Neuronal stem cell (in vitro differentiated cells): ENCODE results near the gene CABP2. TPM values are rescaled to one million over a fixed set of nuclear protein-coding genes. Genes with fewer than 3 reads are reported as not detected.

ENCODE experiments used
- DNase-seq: peaks from one replicate; pipeline ENCODE4 v3.0.0-alpha.2; 2013; ENCODE audit warnings: low spot score
- H2AFZ ChIP-seq: one replicate; pipeline ENCODE4 v1.6.1; 2013; ENCODE audit warnings: mild to moderate bottlenecking, low read length, inconsistent platforms
- H2AK5ac ChIP-seq: 2 replicates; pipeline ENCODE4 v1.6.1; 2013; ENCODE audit warnings: low read depth, mild to moderate bottlenecking, inconsistent platforms, low read length, moderate library complexity, mixed read lengths
- H2BK120ac ChIP-seq: 2 replicates; pipeline ENCODE4 v1.6.1; 2013; ENCODE audit warnings: low read depth, mild to moderate bottlenecking, inconsistent platforms, low read length, moderate library complexity, mixed read lengths
- H2BK12ac ChIP-seq: one replicate; pipeline ENCODE4 v1.6.1; 2013; ENCODE audit warnings: low read length, inconsistent platforms
- H2BK15ac ChIP-seq: 2 replicates; pipeline ENCODE4 v1.6.1; 2013; ENCODE audit warnings: mild to moderate bottlenecking, low read length, inconsistent platforms, mixed read lengths
- H2BK5ac ChIP-seq: one replicate; pipeline ENCODE4 v1.6.1; 2013; ENCODE audit warnings: inconsistent platforms, mild to moderate bottlenecking, low read length, moderate library complexity
- H3K14ac ChIP-seq: one replicate; pipeline ENCODE4 v1.6.1; 2013; ENCODE audit warnings: low read length, inconsistent platforms
- H3K18ac ChIP-seq: 2 replicates; pipeline ENCODE4 v1.6.1; 2013; ENCODE audit warnings: low read length, inconsistent platforms
- H3K23ac ChIP-seq: 2 replicates; pipeline ENCODE4 v1.6.1; 2013; ENCODE audit warnings: low read depth, mild to moderate bottlenecking, mixed read lengths, low read length, inconsistent platforms; ENCODE audit not compliant: poor library complexity
- H3K27ac ChIP-seq: replicated peaks from 3 replicates; pipeline ENCODE4 v1.5.1; 2013; ENCODE audit warnings: low read length, inconsistent platforms
- H3K27me3 ChIP-seq, 3 experiments: 2 replicates each; pipeline ENCODE4 v1.6.1; 2013; ENCODE audit warnings: low read length in 3 of 3, mild to moderate bottlenecking in 2 of 3, inconsistent platforms in 1 of 3, low read depth in 1 of 3, mixed read lengths in 1 of 3, moderate library complexity in 1 of 3; ENCODE audit not compliant: control insufficient read depth in 3 of 3, insufficient read depth in 3 of 3
- H3K36me3 ChIP-seq, 2 donors: replicated peaks in 1 of 2; 2 replicates each; pipeline ENCODE4 v1.6.1; 2013; ENCODE audit warnings: low read length in 2 of 2; ENCODE audit not compliant: control insufficient read depth in 2 of 2, insufficient read depth in 2 of 2
- H3K4ac ChIP-seq: 2 replicates; pipeline ENCODE4 v1.6.1; 2013; ENCODE audit warnings: inconsistent platforms, mild to moderate bottlenecking, low read length, moderate library complexity
- H3K4me1 ChIP-seq, 2 donors: 1 replicate in 1 of 2; 2 replicates in 1 of 2; pipeline ENCODE4 v1.6.1; 2013; ENCODE audit warnings: low read length in 2 of 2, low read depth in 1 of 2; ENCODE audit not compliant: control insufficient read depth in 2 of 2, insufficient read depth in 1 of 2
- H3K4me2 ChIP-seq: one replicate; pipeline ENCODE4 v1.6.1; 2013; ENCODE audit warnings: mild to moderate bottlenecking, low read length, inconsistent platforms; ENCODE audit not compliant: insufficient read depth, poor library complexity, severe bottlenecking
- H3K4me3 ChIP-seq, 2 donors: 2 replicates each; pipeline ENCODE4 v1.5.1; 2013; ENCODE audit warnings: low read length in 2 of 2, mild to moderate bottlenecking in 2 of 2, inconsistent platforms in 1 of 2, moderate library complexity in 1 of 2
- H3K79me1 ChIP-seq: one replicate; pipeline ENCODE4 v1.6.1; 2013; ENCODE audit warnings: low read depth, mild to moderate bottlenecking, inconsistent platforms, low read length, moderate library complexity
- H3K9ac ChIP-seq: one replicate; pipeline ENCODE4 v1.6.1; 2013; ENCODE audit warnings: mild to moderate bottlenecking, low read depth, low read length, inconsistent platforms; ENCODE audit not compliant: poor library complexity
- H3K9me3 ChIP-seq, 2 donors: replicated peaks in 1 of 2; 2 replicates each; pipeline versions ENCODE3 to v1.6.1; 2013; ENCODE audit warnings: low read length in 2 of 2, mild to moderate bottlenecking in 2 of 2, inconsistent platforms in 1 of 2, low read depth in 1 of 2, mixed read lengths in 1 of 2, moderate library complexity in 1 of 2; ENCODE audit not compliant: control insufficient read depth in 2 of 2, insufficient read depth in 1 of 2
- H4K8ac ChIP-seq: one replicate; pipeline ENCODE4 v1.6.1; 2013; ENCODE audit warnings: low read depth, mild to moderate bottlenecking, inconsistent platforms, low read length, moderate library complexity
- H4K91ac ChIP-seq: one replicate; pipeline ENCODE4 v1.6.1; 2013; ENCODE audit warnings: low read length, low read depth, mild to moderate bottlenecking, inconsistent platforms; ENCODE audit not compliant: poor library complexity
- WGBS, 2 donors: extraction: QIAGEN DNeasy Blood & Tissue Kit; methylation state at CpG; one replicate each; pipeline ENCODE4 v1.1.7; 2013; ENCODE audit warnings: missing lambda C conversion rate in 2 of 2, mixed read lengths in 1 of 2; ENCODE audit not compliant: insufficient read length in 2 of 2, insufficient replicate concordance in 1 of 2; ENCODE audit errors: extremely low coverage in 2 of 2; 5-methylcytosine and 5-hydroxymethylcytosine counted together
- small RNA-seq: library from polyadenylated mRNA; stranded (forward); fragments of <200 nt; extraction: miRNeasy Mini kit (QIAGEN cat#:217004); gene quantifications from one replicate; pipeline ENCODE3, GENCODE V24; 2013; ENCODE audit not compliant: insufficient read depth

The CABP2 gene

DNA sequence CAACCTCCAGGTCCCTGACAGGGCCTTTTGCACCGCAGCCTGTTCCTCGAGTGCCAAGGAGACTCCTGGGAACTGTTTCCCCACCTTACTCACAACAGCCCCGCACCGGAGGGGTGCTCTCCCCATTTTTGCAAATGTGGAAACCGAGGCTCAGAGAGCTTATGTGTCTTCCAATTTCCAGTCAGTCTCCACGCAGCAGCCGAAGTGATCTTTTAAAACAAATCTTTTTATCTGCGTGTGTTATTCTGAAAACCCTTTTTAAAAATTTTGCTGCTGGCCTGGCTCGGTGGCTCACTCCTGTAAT, 53.8 kb downstream of the CABP2 start:
- Histone ChIP-seq H2AK5ac (no peak overlapping the region), H4K8ac (no peak overlapping the region), H3K4me2 (peak overlapping the region; percentile 55), H3K4me3 (peak overlapping the region; percentile 38 to 76), H3K23ac (peak overlapping the region; percentile 96), H3K9ac (no peak overlapping the region), H2BK120ac (no peak overlapping the region), H2BK12ac (no peak overlapping the region), H3K4ac (no peak overlapping the region), H3K27ac (peak overlapping the region; percentile 54), H3K18ac (peak overlapping the region; percentile 44), H2BK15ac (no peak overlapping the region), H2AFZ (peak overlapping the region; percentile 89), H4K91ac (no peak overlapping the region), H3K14ac (no peak overlapping the region), H3K27me3 (peaks cover 0 to 2% (median 0%) of the 10 kb centered on the region in 3 experiments), H2BK5ac (no peak overlapping the region), H3K79me1 (peaks cover 5% of the 10 kb centered on the region), H3K4me1 (peaks cover 10 to 11% of the 10 kb centered on the region in 2 donors), H3K36me3 (peaks cover 0 to 6% of the 10 kb centered on the region in 2 donors), H3K9me3 (no peaks in the 10 kb centered on the region)
- DNase-seq: no peak
- WGBS, 2 donors: no CpG with 5 or more reads among the region's 9 CpGs

Small RNA genes lying within 50 kb of the gene (small RNA-seq; reads per million reads assigned to genes)
- gene MIR6752: not detected
